GM23338 (cell line): Measurements from ENCODE around the gene DCUN1D2. TPM values are rescaled to one million over a fixed set of nuclear protein-coding genes. Genes with fewer than 3 reads are reported as not detected.

Experiments used
- ATAC-seq: fragments of 200-7000 bp; cut with Tn5 transposase; 3 replicates; pipeline ENCODE4 v1.9.1; 2020
- DNase-seq: peaks from one replicate; pipeline ENCODE4 v3.0.0-alpha.2; 2015; ENCODE audit warnings: low spot score
- H2AFZ ChIP-seq: fragments of 200-600 bp; sonication (generic); 2 replicates; pipeline ENCODE4 v1.8.0; 2016; ENCODE audit warnings: antibody characterized with exemption, mild to moderate bottlenecking, moderate library complexity
- H3F3A ChIP-seq: fragments of 200-600 bp; sonication (generic); replicated peaks from 2 replicates; pipeline ENCODE4 v1.8.0; 2017; ENCODE audit warnings: antibody characterized with exemption, mixed run types, low read depth
- H3K27ac ChIP-seq: fragments of 200-600 bp; sonication (generic); 2 replicates; pipeline ENCODE4 v1.6.1; 2016; ENCODE audit warnings: low read depth
- H3K27me3 ChIP-seq: fragments of 200-600 bp; sonication (generic); 2 replicates; pipeline ENCODE4 v1.8.0; 2016; ENCODE audit warnings: mild to moderate bottlenecking, mixed run types, moderate library complexity; ENCODE audit not compliant: insufficient read depth
- H3K36me3 ChIP-seq: fragments of 200-600 bp; sonication (generic); 2 replicates; pipeline ENCODE4 v1.8.0; 2016; ENCODE audit warnings: mild to moderate bottlenecking; ENCODE audit not compliant: insufficient read depth
- H3K4me1 ChIP-seq: fragments of 200-600 bp; sonication (generic); 2 replicates; pipeline ENCODE4 v1.8.0; 2016; ENCODE audit warnings: mild to moderate bottlenecking, moderate library complexity; ENCODE audit not compliant: insufficient read depth
- H3K4me2 ChIP-seq: fragments of 200-600 bp; sonication (generic); 2 replicates; pipeline ENCODE4 v1.7.1; 2017; ENCODE audit warnings: mixed run types
- H3K4me3 ChIP-seq: fragments of 200-600 bp; sonication (generic); 2 replicates; pipeline ENCODE4 v1.6.1; 2016; ENCODE audit warnings: mixed run types
- H3K79me2 ChIP-seq: fragments of 200-600 bp; sonication (generic); replicated peaks from 2 replicates; pipeline ENCODE4 v1.8.0; 2017; ENCODE audit warnings: mild to moderate bottlenecking; ENCODE audit not compliant: insufficient read depth
- H3K9me2 ChIP-seq: fragments of 200-600 bp; sonication (generic); 2 replicates; pipeline ENCODE4 v1.8.0; 2017; ENCODE audit not compliant: insufficient read depth
- H4K20me1 ChIP-seq: fragments of 200-600 bp; sonication (generic); replicated peaks from 2 replicates; pipeline ENCODE4 v1.8.0; 2017; ENCODE audit warnings: mild to moderate bottlenecking; ENCODE audit not compliant: insufficient read depth
- H3K27ac Mint-ChIP-seq: 2 replicates; pipeline ENCODE4 v1.8.0; 2020; ENCODE audit warnings: inconsistent platforms, mild to moderate bottlenecking, moderate library complexity, mixed read lengths
- H3K27me3 Mint-ChIP-seq: 3 replicates; pipeline ENCODE4 v1.8.0; 2022; ENCODE audit warnings: low read depth, mild to moderate bottlenecking, moderate library complexity, mixed read lengths, inconsistent platforms; ENCODE audit not compliant: insufficient read depth, poor library complexity
- H3K36me3 Mint-ChIP-seq: 3 replicates; pipeline ENCODE4 v1.8.0; 2021; ENCODE audit warnings: low read depth, mild to moderate bottlenecking, inconsistent platforms, moderate library complexity, mixed read lengths
- H3K4me1 Mint-ChIP-seq: 3 replicates; pipeline ENCODE4 v1.8.0; 2020; ENCODE audit warnings: mild to moderate bottlenecking, inconsistent platforms, mixed read lengths
- H3K4me3 Mint-ChIP-seq: 3 replicates; pipeline ENCODE4 v1.8.0; 2021; ENCODE audit warnings: moderate library complexity, mild to moderate bottlenecking, inconsistent platforms, mixed read lengths
- H3K9me3 Mint-ChIP-seq: 3 replicates; pipeline ENCODE4 v1.8.0; 2020; ENCODE audit warnings: moderate library complexity, mild to moderate bottlenecking, inconsistent platforms, mixed read lengths
- CREB1 ChIP-seq: fragments of 250-450 bp; sonication (Bioruptor Pico); IDR thresholded peaks from 2 replicates; pipeline ENCODE4 v1.5.0; 2020; ENCODE audit warnings: low read depth, mild to moderate bottlenecking, moderate library complexity
- ETS1 ChIP-seq: IDR thresholded peaks from 2 replicates; pipeline ENCODE4 v1.6.1; 2016; ENCODE audit warnings: antibody characterized with exemption
- JUNB ChIP-seq: IDR thresholded peaks from one replicate; pipeline ENCODE4 v1.6.1; 2016; ENCODE audit warnings: antibody characterized with exemption; ENCODE audit not compliant: unreplicated experiment
- POLR2AphosphoS5 ChIP-seq: IDR thresholded peaks from 2 replicates; pipeline ENCODE4 v1.6.1; 2016; ENCODE audit warnings: antibody characterized with exemption, low read depth
- REST ChIP-seq: IDR thresholded peaks from one replicate; pipeline ENCODE4 v1.6.1; 2018; ENCODE audit warnings: antibody characterized with exemption; ENCODE audit not compliant: unreplicated experiment
- polyA plus RNA-seq: library from polyadenylated mRNA; unstranded; fragments of >200 nt; fragmentation: Nextera tagmentation; extraction: Ambion mirVana; gene quantifications from 2 replicates; pipeline ENCODE4 v1.2.1, GENCODE V29; 2016
- total RNA-seq: library from RNA; depleted of rRNA; stranded (reverse); fragments of >200 nt; shearing (Covaris generic); gene quantifications from 2 replicates; pipeline ENCODE4 v1.2.3, GENCODE V29; 2014
- TF ChIP-seq, protein P1 (sequence below), 2 experiments: fragments of 200-600 bp in 1 of 2; sonication (generic) in 1 of 2; conservative IDR thresholded peaks; 2 replicates each; pipeline versions ENCODE4 v1.5.1 to v1.6.1; 2016 to 2017; ENCODE audit warnings: antibody characterized with exemption in 2 of 2, low read depth in 2 of 2, mild to moderate bottlenecking in 2 of 2, moderate library complexity in 1 of 2

DCUN1D2 gene
- total and polyA plus RNA-seq, 2 experiments from 2014 or later, result 12.3 to 38.0 TPM

GRCh38 chr13:113461022-113461751 lies 29.3 kb downstream of the DCUN1D2 start:
- peaks cover 7% of the 10 kb centered on the region for H3K27me3 Mint-ChIP-seq
- Histone ChIP-seq H3K9me2 (no peaks in the 10 kb centered on the region), H3K27me3 (no peaks in the 10 kb centered on the region), H4K20me1 (peaks cover 9% of the 10 kb centered on the region), H3F3A (0 out of 2 replicates have a peak, but pooled peaks cover 8% of the 10 kb centered on the region), H3K27ac (no peak overlapping the region), H3K36me3 (peaks cover 23% of the 10 kb centered on the region), H3K4me2 (no peak overlapping the region), H3K4me3 (no peak overlapping the region), H3K4me1 (peaks cover 7% of the 10 kb centered on the region; the same call in 1 of the 2 replicates), H3K79me2 (peaks cover 4% of the 10 kb centered on the region), H2AFZ (no peak overlapping the region)
- no peak for ATAC-seq
- no peak overlapping the region for H3K4me3 Mint-ChIP-seq
- H3K36me3 Mint-ChIP-seq, result peaks cover 57% of the 10 kb centered on the region
- H3K4me1 Mint-ChIP-seq, result peaks cover 6% of the 10 kb centered on the region; the same call in 2 of the 3 replicates
- DNase-seq, result no peak
- no peak for TF ChIP-seq JUNB
- TF ChIP-seq, protein P1, sequence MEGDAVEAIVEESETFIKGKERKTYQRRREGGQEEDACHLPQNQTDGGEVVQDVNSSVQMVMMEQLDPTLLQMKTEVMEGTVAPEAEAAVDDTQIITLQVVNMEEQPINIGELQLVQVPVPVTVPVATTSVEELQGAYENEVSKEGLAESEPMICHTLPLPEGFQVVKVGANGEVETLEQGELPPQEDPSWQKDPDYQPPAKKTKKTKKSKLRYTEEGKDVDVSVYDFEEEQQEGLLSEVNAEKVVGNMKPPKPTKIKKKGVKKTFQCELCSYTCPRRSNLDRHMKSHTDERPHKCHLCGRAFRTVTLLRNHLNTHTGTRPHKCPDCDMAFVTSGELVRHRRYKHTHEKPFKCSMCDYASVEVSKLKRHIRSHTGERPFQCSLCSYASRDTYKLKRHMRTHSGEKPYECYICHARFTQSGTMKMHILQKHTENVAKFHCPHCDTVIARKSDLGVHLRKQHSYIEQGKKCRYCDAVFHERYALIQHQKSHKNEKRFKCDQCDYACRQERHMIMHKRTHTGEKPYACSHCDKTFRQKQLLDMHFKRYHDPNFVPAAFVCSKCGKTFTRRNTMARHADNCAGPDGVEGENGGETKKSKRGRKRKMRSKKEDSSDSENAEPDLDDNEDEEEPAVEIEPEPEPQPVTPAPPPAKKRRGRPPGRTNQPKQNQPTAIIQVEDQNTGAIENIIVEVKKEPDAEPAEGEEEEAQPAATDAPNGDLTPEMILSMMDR (conservative IDR thresholded peaks at IDR 0.05; ENCODE audit: low read depth in 2 of 2), result no peak
- no peak for TF ChIP-seq REST
- TF ChIP-seq CREB1 (CRISPR knock-in tag), result no peak
- H3K27ac Mint-ChIP-seq, result no peak overlapping the region
- no peaks in the 10 kb centered on the region for H3K9me3 Mint-ChIP-seq

- Mint-ChIP-seq H3K4me3 (no peak overlapping the region), H3K9me3 (no peaks in the 10 kb centered on the region), H3K27me3 (peaks cover 7% of the 10 kb centered on the region), H3K4me1 (peaks cover 6% of the 10 kb centered on the region; the same call in 2 of the 3 replicates), H3K36me3 (peaks cover 62% of the 10 kb centered on the region), H3K27ac (no peak overlapping the region)
- peaks cover 7% of the 10 kb centered on the region; the same call in 1 of the 2 replicates for H3K4me1 ChIP-seq
- H2AFZ ChIP-seq, result no peak overlapping the region
- peaks cover 29% of the 10 kb centered on the region for H3K36me3 ChIP-seq
- H3F3A ChIP-seq, result 0 out of 2 replicates have a peak, but pooled peaks cover 8% of the 10 kb centered on the region
- no peak overlapping the region for H3K4me3 ChIP-seq
- H3K9me2 ChIP-seq, result no peaks in the 10 kb centered on the region
- DNase-seq (no peak), ATAC-seq (no peak)
- TF ChIP-seq ETS1 (no peak), POLR2AphosphoS5 (no peak)
- no peaks in the 10 kb centered on the region for H3K27me3 ChIP-seq
- no peak overlapping the region for H3K27ac ChIP-seq
- peaks cover 9% of the 10 kb centered on the region for H4K20me1 ChIP-seq
- peaks cover 4% of the 10 kb centered on the region for H3K79me2 ChIP-seq
- H3K4me2 ChIP-seq, result no peak overlapping the region
These were observed 29.9 kb downstream of the DCUN1D2 start for GRCh38 chr13:113460599-113460998.
